ENCODE measurements around the gene KRI1.
"Not testable (repeated sequence)": the region's sequence is repeated elsewhere in the genome, so short reads cannot be mapped to it uniquely, and the experiment has no call there.

- TF ChIP-seq CTCF (IDR thresholded peaks at IDR 0.05); ZFX (IDR thresholded peaks at IDR 0.05; ENCODE audit: borderline replicate concordance): not testable (repeated sequence)
Measured at GRCh38 chr19:10573793-10574192, 8.0 kb upstream of the KRI1 start.
